ENCODE measurements around the gene PPP1CB. TPM values are rescaled to one million over a fixed set of nuclear protein-coding genes. Genes with fewer than 3 reads are reported as not detected.
"Not testable (repeated sequence)": the region's sequence is repeated elsewhere in the genome, so short reads cannot be mapped to it uniquely, and the experiment has no call there.

The PPP1CB gene
- total RNA-seq, 2 donors from 2014 or later: 63.3 to 139 TPM

DNA sequence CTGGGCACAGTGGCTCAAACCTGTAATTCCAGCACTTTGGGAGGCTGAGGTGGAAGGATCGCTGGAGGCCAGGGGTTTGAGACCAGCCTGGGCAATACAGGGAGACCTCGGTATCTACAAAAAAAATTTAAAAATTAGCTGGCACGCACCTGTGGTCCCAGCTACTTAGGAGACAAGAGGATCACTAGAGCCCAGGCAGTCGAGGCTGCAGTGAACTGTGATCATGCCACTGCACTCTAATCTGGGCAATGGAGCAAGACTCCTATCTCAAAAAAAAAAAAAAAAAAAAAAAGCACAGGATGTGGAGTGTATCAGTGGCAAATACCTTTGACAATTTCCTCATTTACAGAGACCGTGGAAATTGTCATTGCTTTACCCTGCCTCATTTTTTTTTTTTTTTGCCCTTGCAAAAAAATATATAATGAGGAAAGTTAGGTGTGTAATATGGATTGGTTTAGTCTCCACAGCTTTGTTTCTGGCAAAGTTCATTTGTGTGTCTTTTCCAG lies 20.9 kb upstream of the PPP1CB start:
- ATAC-seq (no peak), DNase-seq (no peak)
- no peaks in the 10 kb centered on the region for H3K9me3 ChIP-seq
- TF ChIP-seq, protein P1, sequence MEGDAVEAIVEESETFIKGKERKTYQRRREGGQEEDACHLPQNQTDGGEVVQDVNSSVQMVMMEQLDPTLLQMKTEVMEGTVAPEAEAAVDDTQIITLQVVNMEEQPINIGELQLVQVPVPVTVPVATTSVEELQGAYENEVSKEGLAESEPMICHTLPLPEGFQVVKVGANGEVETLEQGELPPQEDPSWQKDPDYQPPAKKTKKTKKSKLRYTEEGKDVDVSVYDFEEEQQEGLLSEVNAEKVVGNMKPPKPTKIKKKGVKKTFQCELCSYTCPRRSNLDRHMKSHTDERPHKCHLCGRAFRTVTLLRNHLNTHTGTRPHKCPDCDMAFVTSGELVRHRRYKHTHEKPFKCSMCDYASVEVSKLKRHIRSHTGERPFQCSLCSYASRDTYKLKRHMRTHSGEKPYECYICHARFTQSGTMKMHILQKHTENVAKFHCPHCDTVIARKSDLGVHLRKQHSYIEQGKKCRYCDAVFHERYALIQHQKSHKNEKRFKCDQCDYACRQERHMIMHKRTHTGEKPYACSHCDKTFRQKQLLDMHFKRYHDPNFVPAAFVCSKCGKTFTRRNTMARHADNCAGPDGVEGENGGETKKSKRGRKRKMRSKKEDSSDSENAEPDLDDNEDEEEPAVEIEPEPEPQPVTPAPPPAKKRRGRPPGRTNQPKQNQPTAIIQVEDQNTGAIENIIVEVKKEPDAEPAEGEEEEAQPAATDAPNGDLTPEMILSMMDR (IDR thresholded peaks at IDR 0.05): no peak
- TF ChIP-seq POLR2A (IDR thresholded peaks at IDR 0.05): no peak
- peaks cover 5% of the 10 kb centered on the region for H3K4me1 ChIP-seq
- no peaks in the 10 kb centered on the region for H3K36me3 ChIP-seq (replicated peaks in 1 of 2; ENCODE audit: insufficient read depth in 1 of 2, low read depth in 2 of 2)
- 81 to 89% methylated on average over 5 of the region's 5 CpGs for WGBS, 2 donors
- no peaks in the 10 kb centered on the region for H3K27me3 ChIP-seq
- no peak overlapping the region for H3K27ac ChIP-seq
- intact Hi-C loops (cut with DNase I): no loop called here
- H3K4me3 ChIP-seq: no peak overlapping the region

DNA sequence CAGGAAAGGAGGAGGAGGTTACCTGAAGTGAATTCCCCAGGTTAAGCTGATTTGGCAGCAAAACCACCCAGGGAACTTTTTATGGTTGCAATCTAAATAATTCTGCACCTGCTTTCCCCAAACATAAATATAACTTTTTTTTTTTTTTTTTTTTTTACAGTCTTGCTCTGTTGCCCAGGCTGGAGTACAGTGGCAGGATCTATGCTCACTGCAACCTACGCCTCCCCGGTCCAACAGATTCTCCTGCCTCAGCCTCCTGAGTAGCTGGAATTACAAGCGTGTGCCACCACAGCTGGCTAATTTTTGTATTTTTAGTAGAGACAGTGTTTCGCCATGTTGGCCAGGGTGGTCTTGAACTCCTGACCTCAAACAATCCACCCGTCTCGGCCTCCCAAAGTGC lies 16.1 kb upstream of the PPP1CB start:
- Histone ChIP-seq H3K27ac (peak overlapping the region; percentile 74 to 83 (median 78)), H3K4me3 (no peak overlapping the region), H3K27me3 (no peaks in the 10 kb centered on the region), H3K36me3 (replicated peaks in 1 of 2; ENCODE audit: insufficient read depth in 1 of 2, low read depth in 2 of 2) (no peaks in the 10 kb centered on the region), H3K9me3 (no peaks in the 10 kb centered on the region), H3K4me1 (peaks cover 16% of the 10 kb centered on the region)
- ATAC-seq: no peak
- TF ChIP-seq, protein P1 (IDR thresholded peaks at IDR 0.05): no peak
- no peak for TF ChIP-seq POLR2A (IDR thresholded peaks at IDR 0.05)
- no peak for DNase-seq
- intact Hi-C loops (cut with DNase I): no loop called here
- 59 to 81% methylated on average over 6 of the region's 6 CpGs for WGBS, 2 donors

DNA sequence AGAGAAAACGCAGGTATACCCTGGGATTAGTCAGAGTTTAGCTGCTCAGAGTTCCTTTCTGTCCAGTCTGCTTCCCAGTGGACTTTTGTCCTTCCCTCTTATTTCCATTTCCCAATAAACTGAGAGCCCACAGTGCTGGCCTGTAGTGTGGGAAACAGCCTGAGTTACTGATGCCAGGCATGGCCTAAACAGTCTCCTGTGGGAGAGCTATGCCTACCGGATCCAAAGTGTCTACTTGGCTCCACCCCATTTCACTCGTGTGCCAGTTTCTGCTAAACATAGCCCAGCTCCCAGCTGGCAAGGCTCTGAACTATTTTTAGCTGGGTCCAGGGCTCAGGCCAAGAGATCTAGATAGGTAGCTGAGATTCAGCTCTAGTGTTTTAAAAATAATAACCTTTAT lies 15.6 kb upstream of the PPP1CB start:
- WGBS, 2 donors: 14 to 15% methylated on average over 3 of the region's 3 CpGs
- H3K4me3 ChIP-seq: no peak overlapping the region
- ATAC-seq (peak; percentile 100), DNase-seq (peak; percentile 89 to 96 (median 95))
- H3K27ac ChIP-seq: peak overlapping the region; percentile 74 to 83 (median 78)
- H3K9me3 ChIP-seq: no peaks in the 10 kb centered on the region
- TF ChIP-seq POLR2A (IDR thresholded peaks at IDR 0.05): peak in 2 of 3 donors; percentile 33 to 57
- TF ChIP-seq, protein P1 (IDR thresholded peaks at IDR 0.05): peak in 2 of 7 experiments; percentile 8 to 12
- intact Hi-C loops (cut with DNase I): no loop called here
- H3K36me3 ChIP-seq (replicated peaks in 1 of 2; ENCODE audit: insufficient read depth in 1 of 2, low read depth in 2 of 2): no peaks in the 10 kb centered on the region
- peaks cover 16% of the 10 kb centered on the region for H3K4me1 ChIP-seq
- H3K27me3 ChIP-seq: no peaks in the 10 kb centered on the region

DNA sequence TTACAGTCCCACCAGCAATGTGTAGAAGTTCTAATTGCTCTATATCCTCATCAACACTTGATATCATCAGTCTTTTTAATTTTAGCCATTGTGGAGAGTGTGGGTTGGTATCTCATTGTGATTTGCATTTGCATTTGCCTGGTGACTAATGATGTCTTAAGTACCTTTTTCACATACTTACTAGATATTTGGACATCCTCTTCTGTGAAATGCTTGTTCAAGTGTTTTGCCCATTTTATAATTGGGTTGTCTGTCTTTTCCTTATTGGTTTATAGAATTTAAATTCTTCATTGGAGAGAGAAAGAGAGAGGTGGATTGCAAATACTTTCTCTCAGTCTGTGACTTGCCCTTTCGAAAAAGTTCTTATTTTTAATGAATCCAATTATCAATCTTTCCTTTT lies 14.0 kb upstream of the PPP1CB start:
- Histone ChIP-seq H3K27ac (no peak overlapping the region), H3K4me3 (no peak overlapping the region), H3K4me1 (peaks cover 16% of the 10 kb centered on the region), H3K9me3 (no peaks in the 10 kb centered on the region), H3K27me3 (no peaks in the 10 kb centered on the region), H3K36me3 (replicated peaks in 1 of 2; ENCODE audit: insufficient read depth in 1 of 2, low read depth in 2 of 2) (no peaks in the 10 kb centered on the region)
- WGBS, 2 donors: 93 to 100% methylated on average over 1 of the region's 1 CpG
- DNase-seq (no peak), ATAC-seq (no peak)
- intact Hi-C loops (cut with DNase I): no loop called here
- TF ChIP-seq, protein P1 (IDR thresholded peaks at IDR 0.05): no peak
- no peak for TF ChIP-seq POLR2A (IDR thresholded peaks at IDR 0.05)

DNA sequence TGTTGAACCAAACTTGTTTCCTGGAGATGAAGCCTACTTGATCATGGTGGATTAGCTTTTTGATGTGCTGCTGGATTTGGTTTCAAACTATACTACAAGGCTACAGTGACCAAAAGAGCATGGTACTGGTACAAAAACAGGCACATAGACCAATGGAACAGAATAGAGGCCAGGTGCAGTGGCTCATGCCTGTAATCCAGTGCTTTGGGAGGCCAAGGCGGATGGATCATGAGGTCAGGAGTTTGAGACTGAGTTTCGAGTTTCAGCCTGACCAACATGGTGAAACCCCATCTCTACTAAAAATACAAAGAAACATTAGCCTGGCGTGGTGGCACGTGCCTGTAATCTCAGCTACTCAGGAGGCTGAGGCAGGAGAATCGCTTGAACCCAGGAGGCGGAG lies 9.0 kb upstream of the PPP1CB start:
- H3K9me3 ChIP-seq; H3K27me3 ChIP-seq; H3K4me3 ChIP-seq; H3K4me1 ChIP-seq; H3K36me3 ChIP-seq (replicated peaks in 1 of 2; ENCODE audit: insufficient read depth in 1 of 2, low read depth in 2 of 2); ATAC-seq; DNase-seq; H3K27ac ChIP-seq: not testable (repeated sequence)
- WGBS, 2 donors: 90 to 98% methylated on average over 6 of the region's 6 CpGs
- intact Hi-C loops (cut with DNase I): loop anchor here (10.0 kb wide), 1 partner anchor 138 kb away; no protein-coding TSS in a partner anchor
